ENCODE data around the gene RUNX3.
"Not testable (repeated sequence)": the region's sequence is repeated elsewhere in the genome, so short reads cannot be mapped to it uniquely, and the experiment has no call there.

The RUNX3 gene

DNA sequence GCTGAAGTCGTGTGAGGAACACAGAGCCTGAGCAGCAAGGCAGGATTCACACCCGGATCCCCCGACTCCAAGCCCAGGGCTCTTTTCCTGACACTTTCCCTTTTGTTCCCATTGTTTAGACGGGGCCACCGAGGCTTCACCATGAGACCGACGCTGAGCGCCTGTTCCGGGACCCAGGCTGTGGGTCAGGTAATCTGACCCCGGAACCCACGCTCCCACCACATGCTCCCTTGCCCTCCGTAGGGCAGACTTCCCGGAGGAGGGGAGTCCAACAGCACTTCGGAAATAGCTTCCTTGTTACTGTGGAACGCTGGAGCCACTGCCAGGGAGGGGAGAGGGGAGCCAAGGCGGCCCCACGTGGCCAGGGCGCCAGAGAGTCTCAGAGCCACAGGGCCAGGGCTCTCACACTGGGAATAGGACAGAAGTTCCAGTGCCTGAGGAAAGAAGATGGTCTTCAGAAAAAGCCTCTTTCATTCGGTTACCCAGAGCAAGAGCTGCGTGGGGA lies 18.4 kb downstream of the RUNX3 start:
- peak; percentile 21 for DNase-seq

DNA sequence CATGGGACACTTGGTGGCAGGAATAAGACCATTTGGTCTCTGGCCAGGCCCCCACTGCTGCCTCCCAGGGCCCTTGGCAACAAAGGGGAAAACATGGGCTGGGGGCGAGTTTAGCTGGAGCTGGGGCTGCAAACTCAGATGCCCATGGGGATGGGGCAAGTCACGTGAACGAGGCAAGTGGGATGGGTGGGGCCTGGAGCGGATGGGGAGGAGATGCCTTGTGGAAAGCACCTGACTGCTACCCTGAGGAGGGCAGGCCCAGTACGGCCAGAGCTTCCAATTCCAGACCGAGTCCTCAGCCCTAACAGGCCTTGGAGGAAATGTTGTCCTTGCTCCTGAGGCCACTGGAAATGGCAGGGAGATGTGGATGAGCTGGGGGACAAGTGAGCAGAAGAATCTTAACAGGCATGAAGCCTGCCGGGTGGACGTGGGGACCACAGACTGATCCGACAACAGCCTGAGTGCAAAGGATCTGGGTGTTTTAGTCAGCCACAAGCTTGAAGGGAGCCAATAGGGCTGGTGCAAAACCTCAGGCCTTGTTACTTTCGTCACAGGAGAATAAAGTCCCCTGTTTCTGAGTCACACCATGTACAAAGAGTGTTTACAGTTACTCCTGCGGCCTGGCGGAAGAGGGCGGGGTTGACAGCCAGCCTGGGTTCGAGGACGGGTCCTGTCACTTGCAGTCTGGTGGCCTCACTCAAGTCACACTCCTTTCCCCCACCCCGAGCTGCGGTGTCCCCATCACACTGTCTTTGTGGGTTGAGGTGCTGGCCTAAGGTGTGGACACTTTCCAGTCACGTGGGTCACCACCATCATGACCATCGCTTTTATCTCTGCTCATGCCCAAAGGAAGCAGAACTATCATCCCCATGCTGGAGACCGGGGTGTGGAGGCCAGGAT lies 19.1 kb downstream of the RUNX3 start:
- DNase-seq: no peak

- no peak for DNase-seq
These were observed 19.9 kb downstream of the RUNX3 start for GRCh38 chr1:24910210-24910609.

GRCh38 chr1:24909388-24909898 lies 20.6 kb downstream of the RUNX3 start:
- no peak for DNase-seq

GRCh38 chr1:24908591-24909259 lies 21.4 kb downstream of the RUNX3 start:
- no peak for DNase-seq

- DNase-seq: not testable (repeated sequence)
These were observed 22.3 kb downstream of the RUNX3 start for GRCh38 chr1:24907587-24908294.

- DNase-seq: no peak
These were observed 23.2 kb downstream of the RUNX3 start for GRCh38 chr1:24906760-24907490.

- DNase-seq: no peak
These were observed 23.9 kb downstream of the RUNX3 start for GRCh38 chr1:24905979-24906720.

DNA sequence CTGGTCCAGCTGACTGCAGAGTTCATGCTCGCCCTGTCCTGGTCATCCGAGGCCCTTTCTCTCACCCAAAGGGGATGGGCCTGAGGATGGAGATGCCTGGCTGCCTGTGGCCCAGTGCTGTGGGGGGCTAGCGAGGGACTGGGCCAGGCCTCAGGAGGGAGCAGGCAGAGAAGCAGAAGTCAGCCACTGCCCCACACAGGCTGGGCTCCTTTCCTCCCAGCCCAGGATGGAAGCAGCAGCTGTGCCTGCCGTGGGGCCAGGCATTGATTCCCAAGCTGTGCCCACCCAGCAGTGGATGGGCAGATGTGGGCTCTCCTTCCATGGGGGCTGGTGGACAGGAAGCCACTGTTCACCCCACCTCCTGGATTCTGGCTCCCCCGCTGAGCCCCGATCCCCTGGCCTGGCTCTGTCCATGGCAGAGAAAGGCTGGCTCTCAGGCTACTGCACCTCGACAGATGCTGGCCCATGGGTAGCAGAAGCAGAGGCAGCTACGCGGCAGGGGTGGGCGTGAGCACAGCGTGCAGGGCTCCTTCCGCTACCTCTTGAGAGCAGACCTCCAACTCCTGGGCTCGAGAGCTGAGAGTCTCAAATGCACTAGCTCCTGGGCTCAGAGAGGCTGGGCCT lies 24.6 kb downstream of the RUNX3 start:
- DNase-seq: no peak

- DNase-seq: no peak
These were observed 25.2 kb downstream of the RUNX3 start for GRCh38 chr1:24904731-24905354.

DNA sequence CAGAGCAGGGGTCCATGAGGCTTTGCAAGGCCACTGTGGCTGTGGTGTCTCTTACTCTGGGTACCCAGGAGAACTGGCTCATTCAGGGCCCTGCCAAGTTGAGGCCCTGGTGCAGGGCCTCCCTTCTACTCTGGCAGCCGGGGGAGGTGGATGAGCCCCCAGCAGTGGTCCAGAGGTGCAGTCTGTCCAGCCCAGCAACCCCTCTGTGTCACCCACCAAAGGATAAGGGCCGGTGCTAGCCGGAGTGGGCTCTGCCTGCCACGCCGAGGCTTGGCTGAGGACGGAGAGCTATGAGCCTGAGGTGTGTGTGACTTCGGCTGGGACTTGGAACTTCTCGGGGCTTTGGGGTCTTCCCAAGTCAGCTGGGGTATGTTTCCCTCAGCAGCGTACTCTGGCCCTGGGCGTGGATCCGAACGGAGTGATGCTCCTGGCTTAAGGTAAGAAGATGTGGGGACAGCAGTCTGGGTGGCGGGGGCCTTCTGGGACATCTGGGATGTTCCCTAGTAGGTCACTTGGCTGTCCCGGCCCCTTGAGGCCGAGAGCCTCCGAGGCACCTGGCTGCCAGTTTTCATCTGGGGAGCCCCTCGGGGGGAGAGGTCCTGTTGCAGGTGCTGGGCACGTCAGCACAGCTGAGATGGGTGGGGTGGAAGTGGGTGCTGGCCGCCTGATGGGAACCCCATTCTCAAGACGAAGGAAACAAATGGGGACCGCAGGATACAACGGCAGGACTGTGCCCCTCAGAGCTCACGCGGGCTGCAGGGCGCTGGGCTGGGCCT lies 25.9 kb downstream of the RUNX3 start:
- DNase-seq: no peak

GRCh38 chr1:24903560-24903954 lies 26.5 kb downstream of the RUNX3 start:
- DNase-seq: no peak

- DNase-seq: no peak
These were observed 27.0 kb downstream of the RUNX3 start for GRCh38 chr1:24903011-24903461.

GRCh38 chr1:24902471-24902891 lies 27.6 kb downstream of the RUNX3 start:
- no peak for DNase-seq

- no peak for DNase-seq
These were observed 28.1 kb downstream of the RUNX3 start for GRCh38 chr1:24901791-24902470.

DNA sequence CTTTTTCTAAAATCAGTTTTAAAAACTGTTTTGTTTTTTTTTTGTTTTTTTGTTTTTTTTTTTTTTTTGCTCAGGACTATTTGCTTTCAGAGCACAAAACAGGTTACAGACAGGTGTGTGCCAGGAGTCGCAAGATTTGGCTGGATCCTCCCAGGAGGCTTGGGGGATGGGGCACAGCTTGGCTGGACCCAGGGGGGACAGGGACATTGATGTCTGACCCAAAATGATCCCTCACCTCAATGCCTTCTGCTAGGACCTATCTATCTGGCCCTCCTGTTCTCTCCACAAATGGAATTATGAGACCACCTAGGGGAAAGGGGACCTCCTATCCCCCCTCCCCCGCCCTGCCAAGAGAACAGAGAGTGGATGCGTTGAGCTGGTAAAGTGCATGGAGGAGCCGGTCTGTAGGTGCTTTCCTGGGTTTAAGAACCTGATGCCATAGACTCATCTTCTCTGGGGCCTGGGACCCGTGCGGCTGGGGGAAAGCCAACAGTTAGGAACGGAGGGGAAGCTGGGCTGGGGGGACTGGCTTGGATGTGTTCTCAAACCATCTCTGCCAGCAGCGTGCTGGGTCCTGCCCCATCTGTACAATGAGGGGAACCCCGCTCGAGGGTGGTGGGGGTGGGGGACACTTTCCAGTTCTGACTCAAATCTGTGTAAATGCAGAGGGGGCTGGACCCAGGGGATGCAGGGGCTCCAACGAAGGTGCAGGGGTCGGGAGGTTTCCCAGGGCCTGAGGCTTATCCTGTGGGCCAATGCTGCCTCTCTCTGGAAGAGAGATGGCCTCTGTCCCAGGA lies 28.9 kb downstream of the RUNX3 start:
- no peak for DNase-seq

GRCh38 chr1:24900486-24900849 lies 29.6 kb downstream of the RUNX3 start:
- no peak for DNase-seq
